Neuronal stem cell (in vitro differentiated cells): ENCODE data around the gene SIAH2.

Experiments
- DNase-seq: peaks from one replicate; pipeline ENCODE4 v3.0.0-alpha.2; 2013; ENCODE audit warnings: low spot score
- H2AFZ ChIP-seq: one replicate; pipeline ENCODE4 v1.6.1; 2013; ENCODE audit warnings: mild to moderate bottlenecking, low read length, inconsistent platforms
- H2AK5ac ChIP-seq: 2 replicates; pipeline ENCODE4 v1.6.1; 2013; ENCODE audit warnings: low read depth, mild to moderate bottlenecking, inconsistent platforms, low read length, moderate library complexity, mixed read lengths
- H2BK120ac ChIP-seq: 2 replicates; pipeline ENCODE4 v1.6.1; 2013; ENCODE audit warnings: low read depth, mild to moderate bottlenecking, inconsistent platforms, low read length, moderate library complexity, mixed read lengths
- H2BK12ac ChIP-seq: one replicate; pipeline ENCODE4 v1.6.1; 2013; ENCODE audit warnings: low read length, inconsistent platforms
- H2BK15ac ChIP-seq: 2 replicates; pipeline ENCODE4 v1.6.1; 2013; ENCODE audit warnings: mild to moderate bottlenecking, low read length, inconsistent platforms, mixed read lengths
- H2BK5ac ChIP-seq: one replicate; pipeline ENCODE4 v1.6.1; 2013; ENCODE audit warnings: inconsistent platforms, mild to moderate bottlenecking, low read length, moderate library complexity
- H3K14ac ChIP-seq: one replicate; pipeline ENCODE4 v1.6.1; 2013; ENCODE audit warnings: low read length, inconsistent platforms
- H3K18ac ChIP-seq: 2 replicates; pipeline ENCODE4 v1.6.1; 2013; ENCODE audit warnings: low read length, inconsistent platforms
- H3K23ac ChIP-seq: 2 replicates; pipeline ENCODE4 v1.6.1; 2013; ENCODE audit warnings: low read depth, mild to moderate bottlenecking, mixed read lengths, low read length, inconsistent platforms; ENCODE audit not compliant: poor library complexity
- H3K27ac ChIP-seq: replicated peaks from 3 replicates; pipeline ENCODE4 v1.5.1; 2013; ENCODE audit warnings: low read length, inconsistent platforms
- H3K27me3 ChIP-seq, 3 experiments: 2 replicates each; pipeline ENCODE4 v1.6.1; 2013; ENCODE audit warnings: low read length in 3 of 3, mild to moderate bottlenecking in 2 of 3, inconsistent platforms in 1 of 3, low read depth in 1 of 3, mixed read lengths in 1 of 3, moderate library complexity in 1 of 3; ENCODE audit not compliant: control insufficient read depth in 3 of 3, insufficient read depth in 3 of 3
- H3K36me3 ChIP-seq, 2 donors: replicated peaks in 1 of 2; 2 replicates each; pipeline ENCODE4 v1.6.1; 2013; ENCODE audit warnings: low read length in 2 of 2; ENCODE audit not compliant: control insufficient read depth in 2 of 2, insufficient read depth in 2 of 2
- H3K4ac ChIP-seq: 2 replicates; pipeline ENCODE4 v1.6.1; 2013; ENCODE audit warnings: inconsistent platforms, mild to moderate bottlenecking, low read length, moderate library complexity
- H3K4me1 ChIP-seq, 2 donors: 1 replicate in 1 of 2; 2 replicates in 1 of 2; pipeline ENCODE4 v1.6.1; 2013; ENCODE audit warnings: low read length in 2 of 2, low read depth in 1 of 2; ENCODE audit not compliant: control insufficient read depth in 2 of 2, insufficient read depth in 1 of 2
- H3K4me2 ChIP-seq: one replicate; pipeline ENCODE4 v1.6.1; 2013; ENCODE audit warnings: mild to moderate bottlenecking, low read length, inconsistent platforms; ENCODE audit not compliant: insufficient read depth, poor library complexity, severe bottlenecking
- H3K4me3 ChIP-seq, 2 donors: 2 replicates each; pipeline ENCODE4 v1.5.1; 2013; ENCODE audit warnings: low read length in 2 of 2, mild to moderate bottlenecking in 2 of 2, inconsistent platforms in 1 of 2, moderate library complexity in 1 of 2
- H3K79me1 ChIP-seq: one replicate; pipeline ENCODE4 v1.6.1; 2013; ENCODE audit warnings: low read depth, mild to moderate bottlenecking, inconsistent platforms, low read length, moderate library complexity
- H3K9ac ChIP-seq: one replicate; pipeline ENCODE4 v1.6.1; 2013; ENCODE audit warnings: mild to moderate bottlenecking, low read depth, low read length, inconsistent platforms; ENCODE audit not compliant: poor library complexity
- H3K9me3 ChIP-seq, 2 donors: replicated peaks in 1 of 2; 2 replicates each; pipeline versions ENCODE3 to v1.6.1; 2013; ENCODE audit warnings: low read length in 2 of 2, mild to moderate bottlenecking in 2 of 2, inconsistent platforms in 1 of 2, low read depth in 1 of 2, mixed read lengths in 1 of 2, moderate library complexity in 1 of 2; ENCODE audit not compliant: control insufficient read depth in 2 of 2, insufficient read depth in 1 of 2
- H4K8ac ChIP-seq: one replicate; pipeline ENCODE4 v1.6.1; 2013; ENCODE audit warnings: low read depth, mild to moderate bottlenecking, inconsistent platforms, low read length, moderate library complexity
- H4K91ac ChIP-seq: one replicate; pipeline ENCODE4 v1.6.1; 2013; ENCODE audit warnings: low read length, low read depth, mild to moderate bottlenecking, inconsistent platforms; ENCODE audit not compliant: poor library complexity
- WGBS, 2 donors: extraction: QIAGEN DNeasy Blood & Tissue Kit; methylation state at CpG; one replicate each; pipeline ENCODE4 v1.1.7; 2013; ENCODE audit warnings: missing lambda C conversion rate in 2 of 2, mixed read lengths in 1 of 2; ENCODE audit not compliant: insufficient read length in 2 of 2, insufficient replicate concordance in 1 of 2; ENCODE audit errors: extremely low coverage in 2 of 2; 5-methylcytosine and 5-hydroxymethylcytosine counted together

SIAH2 gene

GRCh38 chr3:150751781-150752263 lies 11.1 kb downstream of the SIAH2 start:
- Histone ChIP-seq H4K91ac (no peak overlapping the region), H2AFZ (no peak overlapping the region), H2BK12ac (no peak overlapping the region), H2AK5ac (no peak overlapping the region), H2BK120ac (no peak overlapping the region), H2BK15ac (no peak overlapping the region), H3K4me1 (no peaks in the 10 kb centered on the region), H3K36me3 (no peaks in the 10 kb centered on the region), H3K4me3 (no peak overlapping the region), H4K8ac (no peak overlapping the region), H2BK5ac (no peak overlapping the region), H3K79me1 (peaks cover 3% of the 10 kb centered on the region), H3K18ac (no peak overlapping the region), H3K4me2 (no peak overlapping the region), H3K9ac (no peak overlapping the region), H3K23ac (no peak overlapping the region), H3K9me3 (no peaks in the 10 kb centered on the region), H3K14ac (no peak overlapping the region), H3K27ac (no peak overlapping the region), H3K27me3 (no peaks in the 10 kb centered on the region), H3K4ac (no peak overlapping the region)
- DNase-seq = no peak
- WGBS, 2 donors = no CpG with 5 or more reads among the region's 2 CpGs

- Histone ChIP-seq H3K18ac (no peak overlapping the region), H4K91ac (no peak overlapping the region), H3K4me2 (no peak overlapping the region), H3K4me3 (no peak overlapping the region), H2BK12ac (no peak overlapping the region), H3K79me1 (peaks cover 3% of the 10 kb centered on the region), H3K9ac (no peak overlapping the region), H3K9me3 (no peaks in the 10 kb centered on the region), H3K4ac (no peak overlapping the region), H3K36me3 (no peaks in the 10 kb centered on the region), H2BK15ac (no peak overlapping the region), H3K23ac (no peak overlapping the region), H3K27me3 (no peaks in the 10 kb centered on the region), H4K8ac (no peak overlapping the region), H3K14ac (no peak overlapping the region), H2BK120ac (no peak overlapping the region), H2AK5ac (no peak overlapping the region), H3K27ac (no peak overlapping the region), H3K4me1 (no peaks in the 10 kb centered on the region), H2BK5ac (no peak overlapping the region), H2AFZ (no peak overlapping the region)
- no CpG with 5 or more reads among the region's 6 CpGs for WGBS, 2 donors
- DNase-seq = no peak
These were observed 13.7 kb downstream of the SIAH2 start for GRCh38 chr3:150749255-150749654.

DNA sequence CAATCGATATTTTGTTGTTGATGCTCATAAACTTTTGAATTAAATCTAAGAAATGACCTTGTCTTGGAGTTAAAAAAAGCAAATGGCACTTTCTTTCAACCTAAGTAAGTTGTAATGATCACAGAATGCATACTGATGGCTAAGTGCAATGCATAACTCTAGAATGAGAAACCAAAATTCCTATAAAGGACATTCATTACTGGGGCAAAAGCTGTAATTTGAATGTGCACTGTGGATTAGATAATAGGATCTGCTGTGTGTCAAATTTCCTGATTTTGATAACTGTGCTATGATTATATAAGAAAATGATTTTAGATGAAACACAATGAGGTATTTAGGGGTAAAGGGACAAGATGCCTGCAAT lies 14.3 kb downstream of the SIAH2 start:
- DNase-seq = no peak
- H3K79me1 ChIP-seq = peaks cover 3% of the 10 kb centered on the region
- H2BK5ac ChIP-seq = no peak overlapping the region
- H3K4me3 ChIP-seq = no peak overlapping the region
- no peaks in the 10 kb centered on the region for H3K9me3 ChIP-seq
- no CpG with 5 or more reads among the region's 1 CpG for WGBS, 2 donors
- H3K36me3 ChIP-seq = no peaks in the 10 kb centered on the region
- peaks cover 0 to 1% of the 10 kb centered on the region in 2 donors for H3K4me1 ChIP-seq
- H3K14ac ChIP-seq = no peak overlapping the region
- no peak overlapping the region for H3K23ac ChIP-seq
- no peak overlapping the region for H4K91ac ChIP-seq
- no peak overlapping the region for H3K4ac ChIP-seq
- H3K4me2 ChIP-seq = no peak overlapping the region
- no peak overlapping the region for H3K18ac ChIP-seq
- no peak overlapping the region for H3K9ac ChIP-seq
- H3K27ac ChIP-seq = no peak overlapping the region
- no peaks in the 10 kb centered on the region for H3K27me3 ChIP-seq
- no peak overlapping the region for H2BK15ac ChIP-seq
- no peak overlapping the region for H2BK120ac ChIP-seq
- H2AFZ ChIP-seq = no peak overlapping the region
- no peak overlapping the region for H2AK5ac ChIP-seq
- no peak overlapping the region for H4K8ac ChIP-seq
- H2BK12ac ChIP-seq = no peak overlapping the region

GRCh38 chr3:150747886-150748683 lies 14.9 kb downstream of the SIAH2 start:
- WGBS, 2 donors = no CpG with 5 or more reads among the region's 5 CpGs
- Histone ChIP-seq H3K27ac (no peak overlapping the region), H2BK120ac (no peak overlapping the region), H2BK5ac (no peak overlapping the region), H4K91ac (no peak overlapping the region), H3K36me3 (no peaks in the 10 kb centered on the region), H2BK12ac (no peak overlapping the region), H3K9me3 (no peaks in the 10 kb centered on the region), H3K4me2 (no peak overlapping the region), H2AK5ac (no peak overlapping the region), H3K27me3 (no peaks in the 10 kb centered on the region), H3K4me3 (no peak overlapping the region), H3K4ac (no peak overlapping the region), H3K9ac (no peak overlapping the region), H3K14ac (no peak overlapping the region), H2AFZ (no peak overlapping the region), H2BK15ac (no peak overlapping the region), H3K79me1 (peaks cover 2% of the 10 kb centered on the region), H4K8ac (no peak overlapping the region), H3K18ac (no peak overlapping the region), H3K4me1 (peaks cover 0 to 2% of the 10 kb centered on the region in 2 donors), H3K23ac (no peak overlapping the region)
- no peak for DNase-seq
